Measurements from ENCODE around the gene PRLHR.
A peak's percentile ranks its signal among the peaks of the same experiment; 100 is the strongest.

The PRLHR gene

GRCh38 chr10:118595064-118595420, 406 bp downstream of the PRLHR start:
- no peak for TF ChIP-seq EZH2 (IDR thresholded peaks at IDR 0.05; ENCODE audit: borderline replicate concordance, low read depth, low read length, severe bottlenecking)
- no peak for TF ChIP-seq CTCF (IDR thresholded peaks at IDR 0.05; ENCODE audit: borderline replicate concordance, extremely low read depth, low read length, poor library complexity, severe bottlenecking)
- ATAC-seq (ENCODE audit: insufficient read depth, low read depth) = no peak
- Histone ChIP-seq H3K27ac (ENCODE audit: low read length) (no peak overlapping the region), H3K36me3 (ENCODE audit: insufficient read depth, low read length) (no peaks in the 10 kb centered on the region), H4K20me1 (ENCODE audit: insufficient read depth, low read length) (no peaks in the 10 kb centered on the region), H2AFZ (ENCODE audit: low read depth, low read length) (no peak overlapping the region), H3K4me3 (ENCODE audit: low read depth in 1 of 2, low read length in 2 of 2) (no peak overlapping the region), H3K9ac (ENCODE audit: low read depth, low read length) (no peak overlapping the region), H3K4me2 (ENCODE audit: insufficient read depth, low read length) (no peak overlapping the region), H3K4me1 (ENCODE audit: insufficient read depth, low read length) (no peaks in the 10 kb centered on the region), H3K9me3 (ENCODE audit: insufficient read depth, low read length, severe bottlenecking) (no peaks in the 10 kb centered on the region), H3K79me2 (ENCODE audit: insufficient read depth, low read length) (no peaks in the 10 kb centered on the region), H3K27me3 (ENCODE audit: insufficient read depth, low read length, poor library complexity) (no peaks in the 10 kb centered on the region)
- no peak for DNase-seq

GRCh38 chr10:118594392-118595063, 920 bp downstream of the PRLHR start:
- ATAC-seq (ENCODE audit: insufficient read depth, low read depth) (peak; percentile 39; the same call in 1 of the 3 replicates), DNase-seq (peak; percentile 7)
- TF ChIP-seq CTCF (IDR thresholded peaks at IDR 0.05; ENCODE audit: borderline replicate concordance, extremely low read depth, low read length, poor library complexity, severe bottlenecking) = peak; percentile 37
- no peak for TF ChIP-seq EZH2 (IDR thresholded peaks at IDR 0.05; ENCODE audit: borderline replicate concordance, low read depth, low read length, severe bottlenecking)
- Histone ChIP-seq H4K20me1 (ENCODE audit: insufficient read depth, low read length) (no peaks in the 10 kb centered on the region), H3K4me3 (ENCODE audit: low read depth in 1 of 2, low read length in 2 of 2) (no peak overlapping the region), H3K9me3 (ENCODE audit: insufficient read depth, low read length, severe bottlenecking) (no peaks in the 10 kb centered on the region), H3K36me3 (ENCODE audit: insufficient read depth, low read length) (no peaks in the 10 kb centered on the region), H3K27ac (ENCODE audit: low read length) (no peak overlapping the region), H3K79me2 (ENCODE audit: insufficient read depth, low read length) (no peaks in the 10 kb centered on the region), H3K9ac (ENCODE audit: low read depth, low read length) (no peak overlapping the region), H3K4me1 (ENCODE audit: insufficient read depth, low read length) (no peaks in the 10 kb centered on the region), H3K4me2 (ENCODE audit: insufficient read depth, low read length) (no peak overlapping the region), H2AFZ (ENCODE audit: low read depth, low read length) (no peak overlapping the region), H3K27me3 (ENCODE audit: insufficient read depth, low read length, poor library complexity) (no peaks in the 10 kb centered on the region)

GRCh38 chr10:118592675-118593330, 2.6 kb downstream of the PRLHR start:
- no peaks in the 10 kb centered on the region for H3K4me1 ChIP-seq (ENCODE audit: insufficient read depth, low read length)
- no peak overlapping the region for H3K9ac ChIP-seq (ENCODE audit: low read depth, low read length)
- ATAC-seq (ENCODE audit: insufficient read depth, low read depth) (no peak), DNase-seq (no peak)
- no peak for TF ChIP-seq EZH2 (IDR thresholded peaks at IDR 0.05; ENCODE audit: borderline replicate concordance, low read depth, low read length, severe bottlenecking)
- no peak for TF ChIP-seq CTCF (IDR thresholded peaks at IDR 0.05; ENCODE audit: borderline replicate concordance, extremely low read depth, low read length, poor library complexity, severe bottlenecking)
- no peaks in the 10 kb centered on the region for H3K79me2 ChIP-seq (ENCODE audit: insufficient read depth, low read length)
- no peaks in the 10 kb centered on the region for H4K20me1 ChIP-seq (ENCODE audit: insufficient read depth, low read length)
- H3K36me3 ChIP-seq (ENCODE audit: insufficient read depth, low read length) = no peaks in the 10 kb centered on the region
- H3K27ac ChIP-seq (ENCODE audit: low read length) = no peak overlapping the region
- no peak overlapping the region for H3K4me3 ChIP-seq (ENCODE audit: low read depth in 1 of 2, low read length in 2 of 2)
- no peak overlapping the region for H2AFZ ChIP-seq (ENCODE audit: low read depth, low read length)
- H3K4me2 ChIP-seq (ENCODE audit: insufficient read depth, low read length) = no peak overlapping the region
- peaks cover 5% of the 10 kb centered on the region for H3K27me3 ChIP-seq (ENCODE audit: insufficient read depth, low read length, poor library complexity)
- H3K9me3 ChIP-seq (ENCODE audit: insufficient read depth, low read length, severe bottlenecking) = no peaks in the 10 kb centered on the region

Measured in DND-41 (cell line).